ENCODE data around the gene MTSS2. TPM values are rescaled to one million over a fixed set of nuclear protein-coding genes. Genes with fewer than 3 reads are reported as not detected.
"Not testable (repeated sequence)": the region's sequence is repeated elsewhere in the genome, so short reads cannot be mapped to it uniquely, and the experiment has no call there.

MTSS2 gene
- total RNA-seq, 4 donors from 2014 or later: 19.3 to 70.1 (median 32.4) TPM

- TF ChIP-seq CTCF (IDR thresholded peaks at IDR 0.05): no peak
- ATAC-seq (ENCODE audit: low FRiP score): no peak
- no peak for DNase-seq (ENCODE audit: low spot score)
These were observed 40.9 kb downstream of the MTSS2 start for GRCh38 chr16:70644763-70645597.

DNA sequence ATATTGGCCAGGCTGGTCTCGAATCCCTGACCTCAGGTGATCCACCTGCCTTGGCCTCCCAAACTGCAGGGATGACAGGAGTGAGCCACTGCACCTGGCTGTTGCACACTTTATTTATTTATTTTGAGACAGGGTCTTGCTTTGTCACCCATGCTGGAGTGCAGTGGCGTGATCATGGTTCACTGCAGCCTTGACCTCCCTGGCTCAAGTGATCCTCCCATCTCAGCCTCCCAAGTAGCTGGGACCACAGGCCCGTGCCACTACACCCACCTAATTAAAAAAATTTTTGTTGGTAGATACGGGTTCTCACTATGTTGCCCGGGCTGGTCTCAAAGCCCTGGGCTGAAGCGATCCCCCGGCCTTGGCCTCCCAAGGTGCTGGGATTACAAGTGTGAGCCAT, 42.6 kb downstream of the MTSS2 start:
- not testable (repeated sequence) for ATAC-seq (ENCODE audit: low FRiP score)

GRCh38 chr16:70642633-70643032, 43.2 kb downstream of the MTSS2 start:
- ATAC-seq (ENCODE audit: low FRiP score) (no peak), DNase-seq (ENCODE audit: low spot score) (no peak)
- TF ChIP-seq CTCF (IDR thresholded peaks at IDR 0.05): no peak

More for the DNA sequence above, 42.6 kb downstream of the MTSS2 start:
- not testable (repeated sequence) for DNase-seq (ENCODE audit: low spot score)

- no peak for TF ChIP-seq CTCF (IDR thresholded peaks at IDR 0.05)
- DNase-seq (ENCODE audit: low spot score) (no peak), ATAC-seq (ENCODE audit: low FRiP score) (no peak)
These were observed 46.8 kb downstream of the MTSS2 start for GRCh38 chr16:70638814-70639792.

Other genes starting within 250 kb of the MTSS2 start
- 10 to 100 TPM in 3 of 4 donors, 1 to 10 TPM in 1; 9.6 to 31.7 (median 17.8) TPM for gene ST3GAL2, start 247.0 kb downstream of the MTSS2 start, total RNA-seq
- 10 to 100 TPM in 3 of 4 donors, 1 to 10 TPM in 1; 7.3 to 17.3 (median 12.8) TPM for gene FCSK, start 231.5 kb downstream of the MTSS2 start, total RNA-seq
- 10 to 100 TPM; 23.3 to 59.1 (median 29.6) TPM for gene COG4, start 162.5 kb downstream of the MTSS2 start, total RNA-seq
- gene SF3B3, start 162.2 kb downstream of the MTSS2 start, total RNA-seq: 100 to 1,000 TPM in 2 of 4 donors, 10 to 100 TPM in 2; 84.2 to 118 (median 95.6) TPM
- gene IL34, start 39.5 kb downstream of the MTSS2 start, total RNA-seq: 1 to 10 TPM in 3 of 4 donors, under 1 TPM in 1; 0.38 to 1.3 (median 1.2) TPM
- gene VAC14, start 115.1 kb upstream of the MTSS2 start, total RNA-seq: 10 to 100 TPM; 24.0 to 44.1 (median 35.0) TPM

All from omental fat pad (tissue), 4 donors.